Uterus (tissue), 2 donors: ENCODE measurements around the gene FGF3.

Source experiments
- POLR2A ChIP-seq, 2 donors: fragments of 450-650 bp; IDR thresholded peaks; one replicate each; pipeline ENCODE4 v1.6.1; 2016; ENCODE audit warnings: antibody characterized with exemption in 2 of 2, mild to moderate bottlenecking in 1 of 2, moderate library complexity in 1 of 2
- TF ChIP-seq, protein P1 (sequence below), 4 experiments: fragments of 200-600 bp in 2 of 4; fragments of 450-650 bp in 2 of 4; sonication (generic) in 2 of 4; IDR thresholded peaks; one replicate each; pipeline ENCODE4 v1.5.1; 2016 to 2019; ENCODE audit warnings: antibody characterized with exemption in 4 of 4, mild to moderate bottlenecking in 2 of 4, moderate library complexity in 1 of 4

DNA sequence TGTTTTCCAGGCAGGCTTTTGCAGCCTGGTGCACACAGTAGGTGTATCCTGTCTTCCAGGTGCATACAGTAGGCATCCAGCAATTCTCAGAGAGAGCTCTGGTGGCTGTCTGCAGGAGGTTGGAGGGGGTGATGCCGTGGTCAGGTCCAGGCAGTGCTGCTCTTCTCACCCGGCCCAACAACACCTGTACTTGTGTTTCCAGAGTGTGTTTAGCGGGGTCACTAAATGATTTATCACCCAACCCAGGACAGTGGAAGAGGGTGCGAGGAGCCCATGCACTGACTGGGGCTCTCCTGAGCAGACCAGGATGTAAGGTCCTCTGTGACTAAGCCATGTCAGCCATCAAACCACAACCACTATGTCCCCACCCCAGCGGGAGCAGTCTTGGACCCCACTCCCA, 18.6 kb upstream of the FGF3 start:
- no peak for TF ChIP-seq POLR2A (IDR thresholded peaks at IDR 0.05)
- TF ChIP-seq, protein P1, sequence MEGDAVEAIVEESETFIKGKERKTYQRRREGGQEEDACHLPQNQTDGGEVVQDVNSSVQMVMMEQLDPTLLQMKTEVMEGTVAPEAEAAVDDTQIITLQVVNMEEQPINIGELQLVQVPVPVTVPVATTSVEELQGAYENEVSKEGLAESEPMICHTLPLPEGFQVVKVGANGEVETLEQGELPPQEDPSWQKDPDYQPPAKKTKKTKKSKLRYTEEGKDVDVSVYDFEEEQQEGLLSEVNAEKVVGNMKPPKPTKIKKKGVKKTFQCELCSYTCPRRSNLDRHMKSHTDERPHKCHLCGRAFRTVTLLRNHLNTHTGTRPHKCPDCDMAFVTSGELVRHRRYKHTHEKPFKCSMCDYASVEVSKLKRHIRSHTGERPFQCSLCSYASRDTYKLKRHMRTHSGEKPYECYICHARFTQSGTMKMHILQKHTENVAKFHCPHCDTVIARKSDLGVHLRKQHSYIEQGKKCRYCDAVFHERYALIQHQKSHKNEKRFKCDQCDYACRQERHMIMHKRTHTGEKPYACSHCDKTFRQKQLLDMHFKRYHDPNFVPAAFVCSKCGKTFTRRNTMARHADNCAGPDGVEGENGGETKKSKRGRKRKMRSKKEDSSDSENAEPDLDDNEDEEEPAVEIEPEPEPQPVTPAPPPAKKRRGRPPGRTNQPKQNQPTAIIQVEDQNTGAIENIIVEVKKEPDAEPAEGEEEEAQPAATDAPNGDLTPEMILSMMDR (IDR thresholded peaks at IDR 0.05), result no peak
